ENCODE data around the gene PER2. TPM values are rescaled to one million over a fixed set of nuclear protein-coding genes. Genes with fewer than 3 reads are reported as not detected.

PER2 gene
- total and polyA plus RNA-seq, 2 of the 4 experiments (the other 2 are of a cell fraction) = 1.7 to 3.2 TPM

GRCh38 chr2:238254095-238254723, 34.2 kb downstream of the PER2 start:
- no peak overlapping the region for H3K23ac ChIP-seq (ENCODE audit: low read depth, low read length)
- H4K8ac ChIP-seq (ENCODE audit: low read depth in 2 of 2, low read length in 2 of 2) = no peak overlapping the region
- H4K5ac ChIP-seq (ENCODE audit: low read depth, low read length) = no peak overlapping the region
- H3K14ac ChIP-seq (replicated peaks; ENCODE audit: low read depth, low read length) = no peak overlapping the region
- WGBS, 2 experiments (ENCODE audit: extremely low coverage in 2 of 2, insufficient read length in 1 of 2) = no CpG with 5 or more reads among the region's 4 CpGs
- no peak overlapping the region for H3K4ac ChIP-seq (ENCODE audit: low read depth, low read length)
- H2BK5ac ChIP-seq (ENCODE audit: low read depth, low read length, poor library complexity, severe bottlenecking) = no peak overlapping the region
- no peak overlapping the region for H3K4me2 ChIP-seq (ENCODE audit: low read depth, low read length)
- H3K36me3 ChIP-seq (ENCODE audit: control insufficient read depth, insufficient read depth, low read length) = peaks cover 25% of the 10 kb centered on the region
- no peak overlapping the region for H3K56ac ChIP-seq (ENCODE audit: extremely low read depth, insufficient read depth, low read length)
- dilution Hi-C loops (cut with HindIII; ENCODE audit: low sequenced_read_pairs, unreplicated experiment) (no loop called here), intact Hi-C loops (cut with micrococcal nuclease) (no loop called here), in situ Hi-C loops (cut with MboI; ENCODE audit: low sequenced_read_pairs) (no loop called here)
- H3K79me1 ChIP-seq (ENCODE audit: low read depth in 1 of 2, low read length in 2 of 2) = no peaks in the 10 kb centered on the region
- H3K27me3 ChIP-seq (ENCODE audit: control insufficient read depth, insufficient read depth, low read length) = no peaks in the 10 kb centered on the region
- no peak overlapping the region for H2AK9ac ChIP-seq (replicated peaks; ENCODE audit: low read depth, low read length, poor library complexity)
- DNase-seq (no peak), ATAC-seq (ENCODE audit: low read depth) (no peak)
- H3K4me3 ChIP-seq (ENCODE audit: insufficient read depth, low read depth, low read length) = no peak overlapping the region
- no peaks in the 10 kb centered on the region for H3K9me1 ChIP-seq (ENCODE audit: insufficient read depth, low read length)
- H3K18ac ChIP-seq (ENCODE audit: low read depth, low read length) = no peak overlapping the region
- CTCF ChIA-PET = interaction anchor here (0.7 to 1.6 kb wide), 3 partner anchors 9 to 788 kb away, joined by 3 to 6 read pairs (median 3); no protein-coding TSS in a partner anchor
- H2AK5ac ChIP-seq (ENCODE audit: low read depth, low read length) = no peak overlapping the region
- H3K27ac ChIP-seq (ENCODE audit: insufficient read depth, low read length) = no peak overlapping the region
- H2AFZ ChIP-seq (replicated peaks; ENCODE audit: low read length, poor library complexity) = no peak overlapping the region
- TF ChIP-seq ELK1 (IDR thresholded peaks at IDR 0.05; ENCODE audit: borderline replicate concordance, low read depth, low read length) (no peak), USF2 (IDR thresholded peaks at IDR 0.05; ENCODE audit: low read depth, low read length) (no peak), MAZ (IDR thresholded peaks at IDR 0.05; ENCODE audit: borderline replicate concordance, low read depth, low read length) (no peak), MXI1 (IDR thresholded peaks at IDR 0.05; ENCODE audit: borderline replicate concordance, low read depth, low read length) (no peak), BHLHE40 (IDR thresholded peaks at IDR 0.05; ENCODE audit: low read depth, low read length) (no peak), CHD1 (IDR thresholded peaks at IDR 0.05; ENCODE audit: low read depth, low read length) (no peak), FOS (IDR thresholded peaks at IDR 0.05; ENCODE audit: low read depth, low read length) (no peak), CTCF (conservative IDR thresholded peaks at IDR 0.05; ENCODE audit: low read depth, low read length) (no peak), MAFK (IDR thresholded peaks at IDR 0.05; ENCODE audit: low read depth, low read length) (no peak), POLR2A (IDR thresholded peaks at IDR 0.05; ENCODE audit: low read depth, low read length) (no peak), RAD21 (IDR thresholded peaks at IDR 0.05; ENCODE audit: low read length) (no peak), RCOR1 (IDR thresholded peaks at IDR 0.05; ENCODE audit: insufficient replicate concordance, low read length) (no peak), CEBPB (IDR thresholded peaks at IDR 0.05; ENCODE audit: low read depth, low read length) (no peak)
- H3K9me3 ChIP-seq (ENCODE audit: control insufficient read depth, insufficient read depth, low read length) = no peaks in the 10 kb centered on the region
- no TSS peak for BruUV-seq (replicated peaks)
- no peaks in the 10 kb centered on the region for H3K4me1 ChIP-seq (ENCODE audit: control insufficient read depth, insufficient read depth, low read length)
- no peak overlapping the region for H3K9ac ChIP-seq (ENCODE audit: low read depth, low read length)
- H4K20me1 ChIP-seq (ENCODE audit: insufficient read depth, low read length) = 0 out of 2 replicates have a peak, but pooled peaks cover 4% of the 10 kb centered on the region
- POLR2A ChIA-PET (ENCODE audit: unreplicated experiment) = no interaction called here
- no peak overlapping the region for H4K91ac ChIP-seq (ENCODE audit: insufficient read depth, low read depth, low read length)
- no peak overlapping the region for H2BK120ac ChIP-seq (ENCODE audit: low read depth, low read length)
- H2BK20ac ChIP-seq (ENCODE audit: low read depth, low read length) = no peak overlapping the region
- no peak overlapping the region for H2BK15ac ChIP-seq (ENCODE audit: low read depth, low read length)

Data from IMR-90 (cell line).